Stimulated activated CD8-positive, alpha-beta memory T cell treated with anti-CD3 and anti-CD28 coated beads, Interleukin-2, amount 100 ng/mL, for 1 hour (primary cell): Measurements from ENCODE around the gene DAAM2.

ENCODE experiments used
- DNase-seq, 2 donors: peaks; one replicate each; pipeline ENCODE4 v3.0.0-alpha.2; 2020; ENCODE audit warnings: low read depth in 2 of 2

DAAM2 gene

DNA sequence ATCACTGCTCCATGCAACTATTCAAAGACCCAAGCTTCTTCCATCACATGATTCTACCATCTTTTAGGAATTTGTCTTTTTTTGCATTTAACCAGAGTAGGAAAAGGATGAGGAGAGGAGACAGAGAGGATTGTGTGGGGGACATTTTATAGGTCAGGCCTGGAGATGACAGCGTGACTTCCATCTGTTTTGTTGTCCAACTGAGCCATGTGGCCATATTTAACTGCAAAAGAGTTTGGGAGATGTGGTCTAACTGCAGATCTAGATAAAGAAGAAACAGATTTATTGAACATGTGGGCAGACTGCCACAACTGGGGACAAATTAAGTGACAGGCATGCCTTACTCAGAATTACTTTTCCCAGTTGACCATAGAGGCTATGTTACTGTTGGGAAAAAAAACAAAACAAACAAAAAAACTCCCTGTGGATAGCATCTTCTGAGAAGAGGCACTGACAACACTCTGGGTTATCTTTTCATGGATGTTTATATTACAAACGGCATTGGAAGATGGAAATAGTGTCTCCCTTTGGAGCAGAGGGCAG lies 161.0 kb downstream of the DAAM2 start:
- no peak for DNase-seq
